Measurements from ENCODE around the gene OCLN. TPM values are rescaled to one million over a fixed set of nuclear protein-coding genes. Genes with fewer than 3 reads are reported as not detected.
"Not testable (repeated sequence)": the region's sequence is repeated elsewhere in the genome, so short reads cannot be mapped to it uniquely, and the experiment has no call there.

OCLN gene
- total RNA-seq, 1 experiment from 2014 or later, result 2.8 TPM

- H3K9me3 ChIP-seq (ENCODE audit: low read length); H2AFZ ChIP-seq (ENCODE audit: low read length); H3K27me3 ChIP-seq (ENCODE audit: low read length); H3K4me1 ChIP-seq (ENCODE audit: low read length); H3K27ac ChIP-seq (ENCODE audit: low read length); DNase-seq; H3K79me2 ChIP-seq (ENCODE audit: low read length); H3K9me2 ChIP-seq (replicated peaks; ENCODE audit: insufficient read depth, low read length); H3K4me2 ChIP-seq (ENCODE audit: low read depth, low read length, poor library complexity, severe bottlenecking); H3K36me3 ChIP-seq (ENCODE audit: insufficient read depth, low read length); H3K9ac ChIP-seq (ENCODE audit: low read length); H4K20me1 ChIP-seq (ENCODE audit: insufficient read depth, low read depth, low read length); H3K4me3 ChIP-seq (ENCODE audit: low read length): not testable (repeated sequence)
Observed at GRCh38 chr5:69542838-69543618, 50.4 kb downstream of the OCLN start.

DNA sequence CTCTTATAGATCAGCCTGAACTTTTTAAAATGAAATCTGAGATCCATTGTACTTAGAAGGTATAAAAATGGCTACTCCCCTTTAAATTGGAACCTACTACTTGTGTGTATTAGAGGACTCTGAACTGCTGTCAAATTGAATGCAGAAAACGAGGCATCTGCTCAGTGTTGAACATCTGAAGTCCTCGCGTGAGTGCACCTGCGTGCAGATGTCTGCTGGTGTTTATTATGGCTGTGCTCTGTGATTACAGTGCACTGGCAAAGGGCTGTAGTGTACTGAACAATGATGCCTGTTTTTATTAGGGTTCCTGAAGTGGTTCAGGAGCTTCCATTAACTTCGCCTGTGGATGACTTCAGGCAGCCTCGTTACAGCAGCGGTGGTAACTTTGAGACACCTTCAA, 52.0 kb downstream of the OCLN start:
- H4K20me1 ChIP-seq (ENCODE audit: insufficient read depth, low read depth, low read length); H3K27ac ChIP-seq (ENCODE audit: low read length); H3K4me2 ChIP-seq (ENCODE audit: low read depth, low read length, poor library complexity, severe bottlenecking): not testable (repeated sequence)

GRCh38 chr5:69559908-69560330, 67.3 kb downstream of the OCLN start, which contains the start of gene GTF2H2C:
GTF2H2C (plus strand) TSS chr5:69560191; CDS start chr5:69565133, 4,942 bp downstream.
- H3K9ac ChIP-seq (ENCODE audit: low read length), result peak within 1 kb of the TSS; percentile 61
- H3K27me3 ChIP-seq (ENCODE audit: low read length); H3K27ac ChIP-seq (ENCODE audit: low read length): not testable (repeated sequence)

More for the DNA sequence above, 52.0 kb downstream of the OCLN start:
- not testable (repeated sequence) for H3K9me3 ChIP-seq (ENCODE audit: low read length); H3K79me2 ChIP-seq (ENCODE audit: low read length); H3K9ac ChIP-seq (ENCODE audit: low read length); H3K9me2 ChIP-seq (replicated peaks; ENCODE audit: insufficient read depth, low read length); H3K36me3 ChIP-seq (ENCODE audit: insufficient read depth, low read length); H2AFZ ChIP-seq (ENCODE audit: low read length); H3K27me3 ChIP-seq (ENCODE audit: low read length); H3K4me3 ChIP-seq (ENCODE audit: low read length); DNase-seq; H3K4me1 ChIP-seq (ENCODE audit: low read length)

GRCh38 chr5:69560587-69561431, 68.2 kb downstream of the OCLN start:
- not testable (repeated sequence) for H3K79me2 ChIP-seq (ENCODE audit: low read length); H3K36me3 ChIP-seq (ENCODE audit: insufficient read depth, low read length); H4K20me1 ChIP-seq (ENCODE audit: insufficient read depth, low read depth, low read length); H3K4me1 ChIP-seq (ENCODE audit: low read length); H3K9me2 ChIP-seq (replicated peaks; ENCODE audit: insufficient read depth, low read length); H3K27ac ChIP-seq (ENCODE audit: low read length); H3K9me3 ChIP-seq (ENCODE audit: low read length); H2AFZ ChIP-seq (ENCODE audit: low read length); H3K27me3 ChIP-seq (ENCODE audit: low read length)
- Histone ChIP-seq H3K4me2 (ENCODE audit: low read depth, low read length, poor library complexity, severe bottlenecking) (peak overlapping the region; percentile 62), H3K4me3 (ENCODE audit: low read length) (peak overlapping the region; percentile 65), H3K9ac (ENCODE audit: low read length) (peak overlapping the region; percentile 61)
- peak; percentile 27 for DNase-seq

More at GRCh38 chr5:69559908-69560330, 67.3 kb downstream of the OCLN start, which contains the start of gene GTF2H2C:
- not testable (repeated sequence) for H3K36me3 ChIP-seq (ENCODE audit: insufficient read depth, low read length); H4K20me1 ChIP-seq (ENCODE audit: insufficient read depth, low read depth, low read length); H3K9me2 ChIP-seq (replicated peaks; ENCODE audit: insufficient read depth, low read length); H3K4me1 ChIP-seq (ENCODE audit: low read length); H2AFZ ChIP-seq (ENCODE audit: low read length); H3K79me2 ChIP-seq (ENCODE audit: low read length); H3K9me3 ChIP-seq (ENCODE audit: low read length)
- peak within 1 kb of the TSS; percentile 65 for H3K4me3 ChIP-seq (ENCODE audit: low read length)
- DNase-seq, result peak; percentile 89
- H3K4me2 ChIP-seq (ENCODE audit: low read depth, low read length, poor library complexity, severe bottlenecking), result peak within 1 kb of the TSS; percentile 62

GRCh38 chr5:69566172-69566571, 73.6 kb downstream of the OCLN start:
- not testable (repeated sequence) for H3K36me3 ChIP-seq (ENCODE audit: insufficient read depth, low read length); H3K4me2 ChIP-seq (ENCODE audit: low read depth, low read length, poor library complexity, severe bottlenecking); H3K4me1 ChIP-seq (ENCODE audit: low read length); H3K9ac ChIP-seq (ENCODE audit: low read length); H2AFZ ChIP-seq (ENCODE audit: low read length); H3K79me2 ChIP-seq (ENCODE audit: low read length); H3K27ac ChIP-seq (ENCODE audit: low read length); H3K9me3 ChIP-seq (ENCODE audit: low read length); H3K4me3 ChIP-seq (ENCODE audit: low read length); H3K27me3 ChIP-seq (ENCODE audit: low read length); H4K20me1 ChIP-seq (ENCODE audit: insufficient read depth, low read depth, low read length); H3K9me2 ChIP-seq (replicated peaks; ENCODE audit: insufficient read depth, low read length)
- DNase-seq, result peak; percentile 36

DNA sequence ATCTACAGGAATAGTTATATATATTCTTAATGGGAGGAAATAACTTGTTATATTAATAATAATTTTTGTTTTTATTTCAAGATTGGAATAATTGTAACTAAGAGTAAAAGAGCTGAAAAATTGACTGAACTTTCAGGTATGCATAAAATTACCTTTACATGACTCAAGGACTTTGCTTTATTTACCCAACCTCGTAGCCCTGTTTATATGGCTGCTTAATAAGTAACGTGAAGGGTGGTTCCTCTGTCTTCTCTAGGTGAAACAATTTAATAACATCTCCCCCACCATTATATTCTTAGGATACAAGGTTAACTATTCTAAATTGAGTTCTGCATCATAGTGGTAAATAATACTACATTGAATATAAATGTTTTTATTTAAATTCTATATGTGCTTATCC, 75.5 kb downstream of the OCLN start:
- DNase-seq, result peak; percentile 29
- not testable (repeated sequence) for H3K9ac ChIP-seq (ENCODE audit: low read length); H3K4me2 ChIP-seq (ENCODE audit: low read depth, low read length, poor library complexity, severe bottlenecking); H3K9me2 ChIP-seq (replicated peaks; ENCODE audit: insufficient read depth, low read length); H3K36me3 ChIP-seq (ENCODE audit: insufficient read depth, low read length); H3K9me3 ChIP-seq (ENCODE audit: low read length); H2AFZ ChIP-seq (ENCODE audit: low read length); H3K27me3 ChIP-seq (ENCODE audit: low read length); H3K4me1 ChIP-seq (ENCODE audit: low read length); H3K79me2 ChIP-seq (ENCODE audit: low read length); H3K4me3 ChIP-seq (ENCODE audit: low read length); H4K20me1 ChIP-seq (ENCODE audit: insufficient read depth, low read depth, low read length); H3K27ac ChIP-seq (ENCODE audit: low read length)

- not testable (repeated sequence) for H3K4me3 ChIP-seq (ENCODE audit: low read length); H3K79me2 ChIP-seq (ENCODE audit: low read length); H3K27me3 ChIP-seq (ENCODE audit: low read length); H3K4me2 ChIP-seq (ENCODE audit: low read depth, low read length, poor library complexity, severe bottlenecking); H3K27ac ChIP-seq (ENCODE audit: low read length); H3K36me3 ChIP-seq (ENCODE audit: insufficient read depth, low read length); H3K9ac ChIP-seq (ENCODE audit: low read length); H3K4me1 ChIP-seq (ENCODE audit: low read length); H4K20me1 ChIP-seq (ENCODE audit: insufficient read depth, low read depth, low read length); H3K9me2 ChIP-seq (replicated peaks; ENCODE audit: insufficient read depth, low read length); H3K9me3 ChIP-seq (ENCODE audit: low read length); H2AFZ ChIP-seq (ENCODE audit: low read length); DNase-seq
Observed at GRCh38 chr5:69583356-69583755, 90.8 kb downstream of the OCLN start.

GRCh38 chr5:69596114-69596840, 103.7 kb downstream of the OCLN start:
- DNase-seq; H3K4me2 ChIP-seq (ENCODE audit: low read depth, low read length, poor library complexity, severe bottlenecking): not testable (repeated sequence)

More at GRCh38 chr5:69596114-69596840, 103.7 kb downstream of the OCLN start:
- H3K4me1 ChIP-seq (ENCODE audit: low read length); H3K9me3 ChIP-seq (ENCODE audit: low read length); H3K9ac ChIP-seq (ENCODE audit: low read length); H3K27me3 ChIP-seq (ENCODE audit: low read length); H3K4me3 ChIP-seq (ENCODE audit: low read length); H4K20me1 ChIP-seq (ENCODE audit: insufficient read depth, low read depth, low read length); H3K27ac ChIP-seq (ENCODE audit: low read length); H3K9me2 ChIP-seq (replicated peaks; ENCODE audit: insufficient read depth, low read length); H3K79me2 ChIP-seq (ENCODE audit: low read length); H2AFZ ChIP-seq (ENCODE audit: low read length); H3K36me3 ChIP-seq (ENCODE audit: insufficient read depth, low read length): not testable (repeated sequence)

All from Karpas-422 (cell line).